Measurements from ENCODE around the gene DOCK1.

The DOCK1 gene

GRCh38 chr10:126966938-126967337 lies 61.7 kb downstream of the DOCK1 start:
- no peak overlapping the region for H3K4me3 Mint-ChIP-seq
- no peaks in the 10 kb centered on the region for H3K36me3 Mint-ChIP-seq (ENCODE audit: low read depth)
- H3K27ac Mint-ChIP-seq: no peak overlapping the region
- no peaks in the 10 kb centered on the region for H3K4me1 Mint-ChIP-seq
- H3K27me3 Mint-ChIP-seq: no peaks in the 10 kb centered on the region
- DNase-seq: no peak
- no peak for ATAC-seq
- peaks cover 5% of the 10 kb centered on the region for H3K9me3 Mint-ChIP-seq

- no peak for DNase-seq
- ATAC-seq: no peak
- Mint-ChIP-seq H3K36me3 (ENCODE audit: low read depth) (no peaks in the 10 kb centered on the region), H3K9me3 (peaks cover 5% of the 10 kb centered on the region), H3K4me1 (no peaks in the 10 kb centered on the region), H3K27ac (no peak overlapping the region), H3K4me3 (no peak overlapping the region), H3K27me3 (no peaks in the 10 kb centered on the region)
These were observed 64.1 kb downstream of the DOCK1 start for GRCh38 chr10:126969310-126969709.

- H3K27me3 Mint-ChIP-seq: peaks cover 2% of the 10 kb centered on the region
- peaks cover 5% of the 10 kb centered on the region for H3K9me3 Mint-ChIP-seq
- no peak overlapping the region for H3K4me3 Mint-ChIP-seq
- DNase-seq (no peak), ATAC-seq (no peak)
- H3K4me1 Mint-ChIP-seq: no peaks in the 10 kb centered on the region
- H3K36me3 Mint-ChIP-seq (ENCODE audit: low read depth): no peaks in the 10 kb centered on the region
- no peak overlapping the region for H3K27ac Mint-ChIP-seq
These were observed 67.6 kb downstream of the DOCK1 start for GRCh38 chr10:126972635-126973414.

- H3K27me3 Mint-ChIP-seq: peaks cover 2% of the 10 kb centered on the region
- H3K36me3 Mint-ChIP-seq (ENCODE audit: low read depth): no peaks in the 10 kb centered on the region
- no peak overlapping the region for H3K27ac Mint-ChIP-seq
- no peak overlapping the region for H3K4me3 Mint-ChIP-seq
- ATAC-seq: no peak
- no peaks in the 10 kb centered on the region for H3K9me3 Mint-ChIP-seq
- no peak for DNase-seq
- H3K4me1 Mint-ChIP-seq: no peaks in the 10 kb centered on the region
These were observed 70.0 kb downstream of the DOCK1 start for GRCh38 chr10:126975221-126975620.

GRCh38 chr10:126977216-126977615 lies 72.0 kb downstream of the DOCK1 start:
- H3K27ac Mint-ChIP-seq: no peak overlapping the region
- no peak for DNase-seq
- no peaks in the 10 kb centered on the region for H3K4me1 Mint-ChIP-seq
- H3K36me3 Mint-ChIP-seq (ENCODE audit: low read depth): no peaks in the 10 kb centered on the region
- no peak for ATAC-seq
- H3K27me3 Mint-ChIP-seq: peaks cover 2% of the 10 kb centered on the region
- no peak overlapping the region for H3K4me3 Mint-ChIP-seq
- H3K9me3 Mint-ChIP-seq: no peaks in the 10 kb centered on the region

- no peaks in the 10 kb centered on the region for H3K4me1 Mint-ChIP-seq
- H3K4me3 Mint-ChIP-seq: no peak overlapping the region
- H3K27ac Mint-ChIP-seq: no peak overlapping the region
- DNase-seq (no peak), ATAC-seq (no peak)
- H3K36me3 Mint-ChIP-seq (ENCODE audit: low read depth): no peaks in the 10 kb centered on the region
- H3K27me3 Mint-ChIP-seq: peaks cover 2% of the 10 kb centered on the region
- no peaks in the 10 kb centered on the region for H3K9me3 Mint-ChIP-seq
These were observed 74.1 kb downstream of the DOCK1 start for GRCh38 chr10:126979311-126979710.

- H3K4me3 Mint-ChIP-seq: no peak overlapping the region
- H3K9me3 Mint-ChIP-seq: peaks cover 4% of the 10 kb centered on the region
- no peaks in the 10 kb centered on the region for H3K27me3 Mint-ChIP-seq
- H3K27ac Mint-ChIP-seq: no peak overlapping the region
- H3K36me3 Mint-ChIP-seq (ENCODE audit: low read depth): no peaks in the 10 kb centered on the region
- no peaks in the 10 kb centered on the region for H3K4me1 Mint-ChIP-seq
- no peak for ATAC-seq
- no peak for DNase-seq
These were observed 88.0 kb downstream of the DOCK1 start for GRCh38 chr10:126993208-126993607.

- no peak overlapping the region for H3K4me3 Mint-ChIP-seq
- no peak for DNase-seq
- H3K36me3 Mint-ChIP-seq (ENCODE audit: low read depth): no peaks in the 10 kb centered on the region
- no peak for ATAC-seq
- H3K4me1 Mint-ChIP-seq: no peaks in the 10 kb centered on the region
- H3K9me3 Mint-ChIP-seq: peaks cover 7% of the 10 kb centered on the region
- H3K27me3 Mint-ChIP-seq: no peaks in the 10 kb centered on the region
- H3K27ac Mint-ChIP-seq: no peak overlapping the region
These were observed 92.8 kb downstream of the DOCK1 start for GRCh38 chr10:126997801-126998590.

GRCh38 chr10:127000598-127000997 lies 95.4 kb downstream of the DOCK1 start:
- Mint-ChIP-seq H3K36me3 (ENCODE audit: low read depth) (no peaks in the 10 kb centered on the region), H3K4me1 (no peaks in the 10 kb centered on the region), H3K4me3 (no peak overlapping the region), H3K27me3 (no peaks in the 10 kb centered on the region), H3K27ac (no peak overlapping the region), H3K9me3 (peaks cover 7% of the 10 kb centered on the region)
- no peak for DNase-seq
- ATAC-seq: no peak

- H3K9me3 Mint-ChIP-seq: peaks cover 3% of the 10 kb centered on the region
- no peaks in the 10 kb centered on the region for H3K36me3 Mint-ChIP-seq (ENCODE audit: low read depth)
- H3K27me3 Mint-ChIP-seq: no peaks in the 10 kb centered on the region
- no peaks in the 10 kb centered on the region for H3K4me1 Mint-ChIP-seq
- no peak overlapping the region for H3K27ac Mint-ChIP-seq
- no peak overlapping the region for H3K4me3 Mint-ChIP-seq
- ATAC-seq (no peak), DNase-seq (no peak)
These were observed 97.9 kb downstream of the DOCK1 start for GRCh38 chr10:127003032-127003685.

- no peak for DNase-seq
- H3K4me3 Mint-ChIP-seq: no peak overlapping the region
These were observed 101.2 kb downstream of the DOCK1 start for GRCh38 chr10:127006453-127006852.

GRCh38 chr10:127009366-127009765 lies 104.1 kb downstream of the DOCK1 start:
- Mint-ChIP-seq H3K27ac (no peak overlapping the region), H3K4me3 (no peak overlapping the region)
- ATAC-seq: no peak

More at GRCh38 chr10:127006453-127006852, 101.2 kb downstream of the DOCK1 start:
- Mint-ChIP-seq H3K9me3 (no peaks in the 10 kb centered on the region), H3K27ac (no peak overlapping the region), H3K27me3 (no peaks in the 10 kb centered on the region), H3K36me3 (ENCODE audit: low read depth) (no peaks in the 10 kb centered on the region), H3K4me1 (no peaks in the 10 kb centered on the region)
- ATAC-seq: no peak

GRCh38 chr10:127011174-127011573 lies 105.9 kb downstream of the DOCK1 start:
- H3K4me3 Mint-ChIP-seq: no peak overlapping the region
- no peaks in the 10 kb centered on the region for H3K9me3 Mint-ChIP-seq
- H3K27me3 Mint-ChIP-seq: no peaks in the 10 kb centered on the region
- H3K27ac Mint-ChIP-seq: no peak overlapping the region
- no peaks in the 10 kb centered on the region for H3K4me1 Mint-ChIP-seq
- ATAC-seq (no peak), DNase-seq (no peak)
- no peaks in the 10 kb centered on the region for H3K36me3 Mint-ChIP-seq (ENCODE audit: low read depth)

More at GRCh38 chr10:127009366-127009765, 104.1 kb downstream of the DOCK1 start:
- Mint-ChIP-seq H3K9me3 (no peaks in the 10 kb centered on the region), H3K27me3 (no peaks in the 10 kb centered on the region), H3K36me3 (ENCODE audit: low read depth) (no peaks in the 10 kb centered on the region), H3K4me1 (no peaks in the 10 kb centered on the region)
- DNase-seq: no peak

- ATAC-seq (no peak), DNase-seq (no peak)
- Mint-ChIP-seq H3K27ac (no peak overlapping the region), H3K9me3 (no peaks in the 10 kb centered on the region), H3K27me3 (no peaks in the 10 kb centered on the region), H3K4me3 (no peak overlapping the region), H3K36me3 (ENCODE audit: low read depth) (no peaks in the 10 kb centered on the region), H3K4me1 (no peaks in the 10 kb centered on the region)
These were observed 107.0 kb downstream of the DOCK1 start for GRCh38 chr10:127012071-127012768.

Data from activated naive CD8-positive, alpha-beta T cell treated with anti-CD3 and anti-CD28 coated beads, Interleukin-2, amount 50 U/mL, for 24 hours (primary cell).